GM12872 (cell line): ENCODE results near the gene LDLRAD4.

Source experiments
- CTCF ChIP-seq: IDR thresholded peaks from 3 replicates; pipeline ENCODE4 v1.5.1; 2011; ENCODE audit warnings: low read depth, mild to moderate bottlenecking, low read length, moderate library complexity; ENCODE audit not compliant: insufficient read depth

Gene LDLRAD4

GRCh38 chr18:13437796-13438506 is 219.4 kb downstream of the LDLRAD4 start:
- no peak for TF ChIP-seq CTCF

- no peak for TF ChIP-seq CTCF
Measured at GRCh38 chr18:13438507-13439056, 220.0 kb downstream of the LDLRAD4 start.

- no peak for TF ChIP-seq CTCF
Measured at GRCh38 chr18:13439461-13439860, 220.9 kb downstream of the LDLRAD4 start.

- TF ChIP-seq CTCF, result no peak
Measured at GRCh38 chr18:13440277-13441248, 222.0 kb downstream of the LDLRAD4 start.

- no peak for TF ChIP-seq CTCF
Measured at GRCh38 chr18:13441736-13442135, 223.2 kb downstream of the LDLRAD4 start.

GRCh38 chr18:13442451-13442850 is 223.9 kb downstream of the LDLRAD4 start:
- TF ChIP-seq CTCF, result no peak

GRCh38 chr18:13443552-13443951 is 225.0 kb downstream of the LDLRAD4 start:
- TF ChIP-seq CTCF, result no peak
